K562 (cell line): ENCODE data around the gene PNKD. TPM values are rescaled to one million over a fixed set of nuclear protein-coding genes. Genes with fewer than 3 reads are reported as not detected.

Source experiments
- ATAC-seq: fragments of 200-7000 bp; cut with Tn5 transposase; 3 replicates; pipeline ENCODE4 v1.9.1; 2020; ENCODE audit warnings: moderate library complexity
- BruUV-seq: library from RNA; stranded (reverse); fragments of 400-500 nt; replicated peaks from 2 replicates; lab custom pipeline; 2021; lab: Mats Ljungman, UMichigan
- CTCF ChIA-PET: fragments of 300-600 bp; formaldehyde crosslinking; extraction: SDS; loops from one replicate; lab custom pipeline; 2021; ENCODE audit warnings: low intra/inter-chr PET ratio; lab: Yijun Ruan, JAX
- POLR2A ChIA-PET: fragments of 300-600, 350-650 bp; sonication (Branson Sonifier 250); formaldehyde crosslinking; extraction: SDS; loops from one replicate; lab custom pipeline; 2021; ENCODE audit warnings: antibody characterized with exemption, inconsistent platforms; lab: Yijun Ruan, JAX
- DNase-seq, 4 experiments: peaks; one replicate each; pipeline versions ENCODE4 v3.0.0 to v3.0.0-alpha.2; 2011 to 2018; ENCODE audit warnings: low spot score in 3 of 4, mixed read lengths in 3 of 4; ENCODE audit errors: extremely low read depth in 1 of 4
- FAIRE-seq: peaks from 2 replicates; lab custom pipeline; 2011; peaks lifted over from hg19 to GRCh38; lab: Jason Lieb, UNC
- H2AFZ ChIP-seq: 2 replicates; pipeline ENCODE4 v1.6.0; 2011; ENCODE audit warnings: low read depth, low read length, control low read depth, inconsistent platforms
- H3K27ac ChIP-seq: fragments of 200-600 bp; 3 replicates; pipeline ENCODE4 v1.8.0; 2011; ENCODE audit warnings: low read depth, mild to moderate bottlenecking, control low read depth, inconsistent platforms, low read length, moderate library complexity, mixed read lengths; ENCODE audit errors: extremely low read depth
- H3K27me3 ChIP-seq, 2 experiments: fragments of 300-600 bp in 1 of 2; 2 replicates in 1 of 2; 3 replicates in 1 of 2; pipeline versions ENCODE4 v1.6.0 to v1.8.0; 2011; ENCODE audit warnings: inconsistent platforms in 2 of 2, low read length in 2 of 2, mild to moderate bottlenecking in 1 of 2, mixed read lengths in 1 of 2, moderate library complexity in 1 of 2; ENCODE audit not compliant: control insufficient read depth in 2 of 2, insufficient read depth in 2 of 2
- H3K36me3 ChIP-seq: fragments of 300-600 bp; 3 replicates; pipeline ENCODE4 v1.8.0; 2011; ENCODE audit warnings: mild to moderate bottlenecking, low read length, inconsistent platforms; ENCODE audit not compliant: control insufficient read depth, insufficient read depth
- H3K4me1 ChIP-seq, 2 experiments: fragments of 200-600 bp in 1 of 2; replicated peaks in 1 of 2; 2 replicates in 1 of 2; 3 replicates in 1 of 2; pipeline versions ENCODE4 v1.5.1 to v1.8.0; 2011; ENCODE audit warnings: inconsistent platforms in 2 of 2, low read length in 2 of 2, mild to moderate bottlenecking in 1 of 2, mixed read lengths in 1 of 2, moderate library complexity in 1 of 2; ENCODE audit not compliant: control insufficient read depth in 2 of 2, insufficient read depth in 2 of 2
- H3K4me2 ChIP-seq: 2 replicates; pipeline ENCODE4 v1.6.1; 2011; ENCODE audit warnings: low read length, control low read depth, inconsistent platforms, mixed read lengths; ENCODE audit not compliant: insufficient read depth
- H3K4me3 ChIP-seq: fragments of 200-600 bp; sonication (generic), shearing (Covaris generic); 2 replicates; pipeline ENCODE4 v1.5.1; 2016; ENCODE audit warnings: control low read depth, inconsistent platforms
- H3K79me2 ChIP-seq: fragments of 200-600 bp; 3 replicates; pipeline ENCODE4 v1.8.0; 2011; ENCODE audit warnings: low read length, inconsistent platforms; ENCODE audit not compliant: control insufficient read depth, insufficient read depth
- H3K9ac ChIP-seq, 2 experiments: 2 replicates each; pipeline versions ENCODE4 v1.6.0 to v1.6.1; 2011; ENCODE audit warnings: low read depth in 2 of 2, low read length in 2 of 2, control low read depth in 1 of 2, inconsistent platforms in 1 of 2, mild to moderate bottlenecking in 1 of 2, mixed read lengths in 1 of 2; ENCODE audit not compliant: insufficient read depth in 1 of 2
- H3K9me1 ChIP-seq: one replicate; pipeline ENCODE4 v1.6.0; 2011; ENCODE audit warnings: inconsistent platforms, mild to moderate bottlenecking, low read length, moderate library complexity; ENCODE audit not compliant: control insufficient read depth, insufficient read depth
- H3K9me3 ChIP-seq: replicated peaks from 2 replicates; pipeline ENCODE4 v1.5.1; 2011; ENCODE audit warnings: low read depth, low read length, inconsistent platforms; ENCODE audit not compliant: control insufficient read depth, insufficient read depth
- H4K20me1 ChIP-seq: replicated peaks from 2 replicates; pipeline ENCODE4 v1.6.1; 2011; ENCODE audit warnings: low read length, inconsistent platforms, mixed read lengths; ENCODE audit not compliant: control insufficient read depth, insufficient read depth
- CCAR2 ChIP-seq: fragments of 200-400 bp; formaldehyde crosslinking; IDR thresholded peaks from 2 replicates; pipeline ENCODE4 v1.6.1; 2017; ENCODE audit warnings: mild to moderate bottlenecking, low read depth, low read length
- CXXC5 ChIP-seq: fragments of 250-450 bp; sonication (Bioruptor Pico); IDR thresholded peaks from 2 replicates; pipeline ENCODE4 v1.8.0; 2022; ENCODE audit warnings: inconsistent platforms, mild to moderate bottlenecking, moderate library complexity
- GATAD2B ChIP-seq: fragments of 450-650 bp; IDR thresholded peaks from 2 replicates; pipeline ENCODE4 v1.6.1; 2017; ENCODE audit warnings: mild to moderate bottlenecking, borderline replicate concordance
- LCOR ChIP-seq: sonication (generic); formaldehyde crosslinking; IDR thresholded peaks from 2 replicates; pipeline ENCODE4 v1.8.0; 2022; ENCODE audit warnings: mild to moderate bottlenecking, missing genetic modification reagents
- MTA3 ChIP-seq: fragments of 450-650 bp; formaldehyde crosslinking; IDR thresholded peaks from 2 replicates; pipeline ENCODE4 v1.6.1; 2017; ENCODE audit warnings: mild to moderate bottlenecking, borderline replicate concordance
- POU5F1 ChIP-seq: fragments of 150-350 bp; IDR thresholded peaks from 2 replicates; pipeline ENCODE4 v1.6.1; 2014; ENCODE audit warnings: borderline replicate concordance, low read length, low read depth, mild to moderate bottlenecking; ENCODE audit not compliant: partially characterized antibody
- WGBS: fragments of 100-300 bp; shearing (Covaris generic); methylation state at CpG from one replicate; pipeline ENCODE4 v1.1.6; 2016; ENCODE audit warnings: low coverage, mixed read lengths; ENCODE audit not compliant: insufficient coverage; ENCODE audit errors: missing lambda C conversion rate; 5-methylcytosine and 5-hydroxymethylcytosine counted together
- in situ Hi-C: fragments of 300-500 bp; cut with MboI; formaldehyde crosslinking; loops from 4 replicates; pipeline ENCODE4 v1.15.0; 2018; ENCODE audit warnings: inconsistent platforms, mixed read lengths
- intact Hi-C: fragments of 100-400 bp; cut with micrococcal nuclease; formaldehyde crosslinking; loops from 2 replicates; pipeline ENCODE4 v1.14.2; 2022
- polyA plus RNA-seq, 8 experiments: library from polyadenylated mRNA; depleted of rRNA in 4 of 8; stranded (reverse) in 5 of 8; unstranded in 3 of 8; fragments of >200 nt; fragmentation: Nextera tagmentation in 2 of 8; fragmentation: Illumina TruSeq in 1 of 8; extraction: Ambion mirVana in 2 of 8; extraction: Trizol in 1 of 8; gene quantifications; 2 replicates each; pipeline versions ENCODE4 v1.2.1 to v1.2.3, GENCODE V29; 2011 to 2014; ENCODE audit warnings: inconsistent platforms in 1 of 8, missing spikeins in 1 of 8
- total RNA-seq, 7 experiments: library from RNA; depleted of rRNA in 6 of 7; stranded (reverse); fragments of >200 nt in 6 of 7; fragmentation: Illumina TruSeq in 2 of 7; extraction: Trizol in 2 of 7; gene quantifications; 2 replicates each; pipeline versions ENCODE4 v1.2.1 to v1.2.3, GENCODE V29; 2011 to 2021; ENCODE audit warnings: low replicate concordance in 1 of 7
- TF ChIP-seq, protein P1 (sequence below): fragments of 450-650 bp; formaldehyde crosslinking; IDR thresholded peaks from 2 replicates; pipeline ENCODE4 v1.4.0; 2020; ENCODE audit warnings: mild to moderate bottlenecking, moderate library complexity
- TF ChIP-seq, protein P2 (sequence below): fragments of 450-650 bp; IDR thresholded peaks from 2 replicates; pipeline ENCODE4 v1.6.1; 2016
- TF ChIP-seq, protein P3 (sequence below): sonication (generic); formaldehyde crosslinking; IDR thresholded peaks from 2 replicates; pipeline ENCODE4 v1.8.0; 2022; ENCODE audit warnings: mild to moderate bottlenecking, missing genetic modification reagents

The PNKD gene
- total and polyA plus RNA-seq, 9 of the 15 experiments (the other 6 are each of a cell fraction or from before 2014, with no cell fraction given): 26.0 to 105 (median 60.1) TPM

DNA sequence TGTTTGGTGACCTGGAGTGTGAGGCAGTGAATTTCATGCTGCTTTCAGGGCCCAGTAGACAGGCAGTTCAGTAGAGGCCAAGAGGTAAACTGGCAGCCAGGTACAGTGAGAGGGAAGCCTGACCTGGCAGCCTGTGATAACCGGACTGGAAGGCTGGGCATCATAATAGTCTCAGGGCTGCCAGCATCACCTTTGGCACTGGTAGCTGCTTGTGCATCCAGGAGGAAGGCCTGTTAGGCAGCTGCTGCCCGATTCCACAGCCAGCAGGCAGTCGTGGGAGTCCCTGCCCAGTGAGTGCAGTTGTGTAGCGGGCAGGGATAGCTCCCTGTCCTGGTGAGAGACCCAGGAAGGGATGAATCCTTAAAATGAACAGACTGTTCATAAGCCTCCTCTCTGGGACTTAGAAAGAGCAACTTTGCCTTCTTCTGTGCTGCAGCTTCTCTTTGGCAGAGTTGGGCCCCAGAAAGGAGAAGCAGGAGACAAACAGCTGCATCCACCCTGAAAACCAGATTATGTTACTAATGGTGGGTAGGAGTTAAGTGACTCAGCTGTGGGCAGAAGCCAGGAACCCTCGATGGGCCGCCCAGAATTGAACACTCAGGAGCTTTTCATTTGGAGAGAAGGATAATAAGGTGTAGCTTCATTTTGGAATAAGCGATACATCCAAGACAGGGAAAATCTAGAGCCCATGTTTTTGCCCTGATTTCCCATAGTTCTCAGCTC, 17.6 kb upstream of the PNKD start (continued):
- TF ChIP-seq, protein P1, sequence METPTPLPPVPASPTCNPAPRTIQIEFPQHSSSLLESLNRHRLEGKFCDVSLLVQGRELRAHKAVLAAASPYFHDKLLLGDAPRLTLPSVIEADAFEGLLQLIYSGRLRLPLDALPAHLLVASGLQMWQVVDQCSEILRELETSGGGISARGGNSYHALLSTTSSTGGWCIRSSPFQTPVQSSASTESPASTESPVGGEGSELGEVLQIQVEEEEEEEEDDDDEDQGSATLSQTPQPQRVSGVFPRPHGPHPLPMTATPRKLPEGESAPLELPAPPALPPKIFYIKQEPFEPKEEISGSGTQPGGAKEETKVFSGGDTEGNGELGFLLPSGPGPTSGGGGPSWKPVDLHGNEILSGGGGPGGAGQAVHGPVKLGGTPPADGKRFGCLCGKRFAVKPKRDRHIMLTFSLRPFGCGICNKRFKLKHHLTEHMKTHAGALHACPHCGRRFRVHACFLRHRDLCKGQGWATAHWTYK: no peak
- TF ChIP-seq CCAR2 (no peak), CXXC5 (CRISPR knock-in tag) (no peak), MTA3 (no peak)

DNA sequence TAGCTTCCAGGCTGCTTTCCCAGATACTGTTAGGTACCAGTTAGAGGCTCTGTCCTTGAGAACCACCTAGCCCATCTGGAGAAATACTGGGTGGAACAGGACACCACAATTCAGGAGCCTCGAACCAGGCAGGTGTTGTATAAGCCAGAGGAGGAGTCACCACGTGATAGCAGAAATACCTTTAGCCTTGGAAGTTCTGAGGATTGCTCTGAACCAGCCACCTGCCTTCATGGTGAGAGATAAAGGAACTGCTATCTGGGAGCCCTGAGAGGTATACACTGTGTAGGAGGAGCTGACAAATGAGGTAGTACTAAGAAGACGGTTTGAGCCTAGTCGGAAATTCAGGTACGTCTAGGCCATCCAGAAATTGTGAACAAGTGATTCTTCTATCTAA, 17.1 kb upstream of the PNKD start:
- Histone ChIP-seq H3K27me3 (no peaks in the 10 kb centered on the region), H3K9me1 (no peaks in the 10 kb centered on the region), H3K4me1 (peaks cover 0 to 3% of the 10 kb centered on the region in 2 experiments; a peak in 3 of 5 replicates), H3K4me3 (no peak overlapping the region), H3K9me3 (no peaks in the 10 kb centered on the region), H3K79me2 (no peaks in the 10 kb centered on the region), H2AFZ (no peak overlapping the region), H3K27ac (no peak overlapping the region), H3K9ac (no peak overlapping the region), H3K36me3 (peaks cover 64% of the 10 kb centered on the region; the same call in 2 of the 3 replicates), H4K20me1 (no peaks in the 10 kb centered on the region), H3K4me2 (no peak overlapping the region)
- POLR2A ChIA-PET: interaction anchor here (1.2 kb wide), 1 partner anchor 34 kb away, joined by 7 read pairs; no protein-coding TSS in a partner anchor
- intact Hi-C loops (no loop called here), in situ Hi-C loops (no loop called here)
- FAIRE-seq (no peak), DNase-seq (no peak), ATAC-seq (no peak)
- WGBS: 65% methylated on average over 5 of the region's 5 CpGs
- CTCF ChIA-PET: no interaction called here
- no TSS peak for BruUV-seq
- TF ChIP-seq, protein P2, sequence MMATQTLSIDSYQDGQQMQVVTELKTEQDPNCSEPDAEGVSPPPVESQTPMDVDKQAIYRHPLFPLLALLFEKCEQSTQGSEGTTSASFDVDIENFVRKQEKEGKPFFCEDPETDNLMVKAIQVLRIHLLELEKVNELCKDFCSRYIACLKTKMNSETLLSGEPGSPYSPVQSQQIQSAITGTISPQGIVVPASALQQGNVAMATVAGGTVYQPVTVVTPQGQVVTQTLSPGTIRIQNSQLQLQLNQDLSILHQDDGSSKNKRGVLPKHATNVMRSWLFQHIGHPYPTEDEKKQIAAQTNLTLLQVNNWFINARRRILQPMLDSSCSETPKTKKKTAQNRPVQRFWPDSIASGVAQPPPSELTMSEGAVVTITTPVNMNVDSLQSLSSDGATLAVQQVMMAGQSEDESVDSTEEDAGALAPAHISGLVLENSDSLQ: no peak
- TF ChIP-seq, protein P3, sequence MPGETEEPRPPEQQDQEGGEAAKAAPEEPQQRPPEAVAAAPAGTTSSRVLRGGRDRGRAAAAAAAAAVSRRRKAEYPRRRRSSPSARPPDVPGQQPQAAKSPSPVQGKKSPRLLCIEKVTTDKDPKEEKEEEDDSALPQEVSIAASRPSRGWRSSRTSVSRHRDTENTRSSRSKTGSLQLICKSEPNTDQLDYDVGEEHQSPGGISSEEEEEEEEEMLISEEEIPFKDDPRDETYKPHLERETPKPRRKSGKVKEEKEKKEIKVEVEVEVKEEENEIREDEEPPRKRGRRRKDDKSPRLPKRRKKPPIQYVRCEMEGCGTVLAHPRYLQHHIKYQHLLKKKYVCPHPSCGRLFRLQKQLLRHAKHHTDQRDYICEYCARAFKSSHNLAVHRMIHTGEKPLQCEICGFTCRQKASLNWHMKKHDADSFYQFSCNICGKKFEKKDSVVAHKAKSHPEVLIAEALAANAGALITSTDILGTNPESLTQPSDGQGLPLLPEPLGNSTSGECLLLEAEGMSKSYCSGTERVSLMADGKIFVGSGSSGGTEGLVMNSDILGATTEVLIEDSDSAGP: no peak
- no peak for TF ChIP-seq POU5F1
- TF ChIP-seq GATAD2B: no peak
- TF ChIP-seq LCOR (CRISPR knock-in tag): no peak
